HCT116 (cell line): Measurements from ENCODE around the gene AGBL1. TPM values are rescaled to one million over a fixed set of nuclear protein-coding genes. Genes with fewer than 3 reads are reported as not detected.

Experiments used
- ATAC-seq: fragments of 200-7000 bp; cut with Tn5 transposase; 2 replicates; pipeline ENCODE4 v1.9.1; 2020; ENCODE audit warnings: mild to moderate bottlenecking, moderate library complexity
- BruUV-seq: library from RNA; stranded (reverse); fragments of 400-500 nt; replicated peaks from 2 replicates; lab custom pipeline; 2021; lab: Mats Ljungman, UMichigan
- CTCF ChIA-PET: fragments of 300-600 bp; sonication (Branson Sonifier 250); formaldehyde crosslinking; loops from one replicate; lab custom pipeline; 2021; ENCODE audit warnings: antibody characterized with exemption; lab: Charles Lee
- POLR2A ChIA-PET: fragments of 300-600, 350-600 bp; sonication (Branson Sonifier 250); formaldehyde crosslinking; loops from one replicate; lab custom pipeline; 2021; ENCODE audit warnings: antibody characterized with exemption; lab: Charles Lee
- RAD21 ChIA-PET, 2 experiments: fragments of 300-600 bp; sonication (Branson Sonifier 250); formaldehyde crosslinking; loops; one replicate each; lab custom pipeline; 2023; ENCODE audit warnings: low total read pairs in 2 of 2; ENCODE audit not compliant: uncharacterized antibody in 2 of 2, unreplicated experiment in 2 of 2, low non-redundant PET in 1 of 2; lab: Charles Lee
- DNase-seq: peaks from one replicate; pipeline ENCODE4 v3.0.0-alpha.2; 2010; ENCODE audit warnings: low read depth, low spot score
- H2AFZ ChIP-seq: fragments of 200-600 bp; shearing (Covaris generic), sonication (generic); 2 replicates; pipeline ENCODE4 v1.6.1; 2017; ENCODE audit warnings: low read depth, mixed run types, mixed read lengths, antibody characterized with exemption, low read length; ENCODE audit not compliant: poor library complexity, severe bottlenecking
- H3K27ac ChIP-seq: 2 replicates; pipeline ENCODE4 v1.5.1; 2012; ENCODE audit warnings: low read depth, low read length
- H3K27me3 ChIP-seq: fragments of 200-600 bp; sonication (generic); 2 replicates; pipeline ENCODE4 v1.6.1; 2016; ENCODE audit warnings: mixed run types, low read length, mixed read lengths; ENCODE audit not compliant: insufficient read depth
- H3K36me3 ChIP-seq, 2 experiments: fragments of 200-500 bp in 1 of 2; fragments of 200-600 bp in 1 of 2; sonication (Bioruptor generic) in 1 of 2; sonication (generic) in 1 of 2; 2 replicates each; pipeline versions ENCODE4 v1.5.1 to v1.6.1; 2014 to 2016; ENCODE audit warnings: low read length in 2 of 2, inconsistent platforms in 1 of 2, mixed read lengths in 1 of 2, mixed run types in 1 of 2; ENCODE audit not compliant: insufficient read depth in 2 of 2, control insufficient read depth in 1 of 2
- H3K4me1 ChIP-seq, 2 experiments: fragments of 200-600 bp in 1 of 2; sonication (generic) in 1 of 2; 2 replicates each; pipeline versions ENCODE4 v1.5.1 to v1.6.1; 2012 to 2017; ENCODE audit warnings: low read length in 2 of 2, inconsistent platforms in 1 of 2, mild to moderate bottlenecking in 1 of 2, mixed read lengths in 1 of 2, mixed run types in 1 of 2, moderate library complexity in 1 of 2; ENCODE audit not compliant: insufficient read depth in 2 of 2, control insufficient read depth in 1 of 2
- H3K4me2 ChIP-seq: fragments of 200-600 bp; sonication (generic); 2 replicates; pipeline ENCODE4 v1.6.1; 2017; ENCODE audit warnings: mixed run types, low read length, mixed read lengths
- H3K4me3 ChIP-seq, 2 experiments: fragments of 200-600 bp in 1 of 2; sonication (generic) in 1 of 2; replicated peaks in 1 of 2; 2 replicates each; pipeline ENCODE4 v1.5.1; 2011 to 2016; ENCODE audit warnings: low read length in 2 of 2, control low read depth in 1 of 2, low read depth in 1 of 2, mild to moderate bottlenecking in 1 of 2, mixed read lengths in 1 of 2, mixed run types in 1 of 2
- H3K79me2 ChIP-seq: fragments of 200-600 bp; sonication (generic); 2 replicates; pipeline ENCODE4 v1.6.1; 2017; ENCODE audit warnings: mild to moderate bottlenecking, mixed run types, low read length, moderate library complexity, mixed read lengths; ENCODE audit not compliant: insufficient read depth
- H3K9ac ChIP-seq: fragments of 200-600 bp; sonication (generic); 2 replicates; pipeline ENCODE4 v1.6.1; 2016; ENCODE audit warnings: low read length, mixed read lengths
- H3K9me2 ChIP-seq: fragments of 200-600 bp; sonication (generic), shearing (Covaris generic); 2 replicates; pipeline ENCODE4 v1.6.1; 2017; ENCODE audit warnings: mixed run types, mild to moderate bottlenecking, moderate library complexity; ENCODE audit not compliant: insufficient read depth
- H3K9me3 ChIP-seq, 2 experiments: fragments of 200-500 bp in 1 of 2; fragments of 200-600 bp in 1 of 2; sonication (Bioruptor generic) in 1 of 2; sonication (generic) in 1 of 2; 2 replicates each; pipeline ENCODE4 v1.6.1; 2014 to 2017; ENCODE audit warnings: low read length in 2 of 2, mixed read lengths in 2 of 2, inconsistent platforms in 1 of 2, low read depth in 1 of 2, mild to moderate bottlenecking in 1 of 2, mixed run types in 1 of 2, moderate library complexity in 1 of 2; ENCODE audit not compliant: control insufficient read depth in 1 of 2, insufficient read depth in 1 of 2
- H4K20me1 ChIP-seq: fragments of 200-600 bp; sonication (generic), shearing (Covaris generic); 2 replicates; pipeline ENCODE4 v1.6.1; 2017; ENCODE audit warnings: mixed run types, mild to moderate bottlenecking, moderate library complexity; ENCODE audit not compliant: insufficient read depth
- TCF7L2 ChIP-seq: IDR thresholded peaks from 2 replicates; pipeline ENCODE4 v1.7.0; 2011; ENCODE audit warnings: borderline replicate concordance, inconsistent platforms; ENCODE audit not compliant: insufficient read depth, insufficient read length; ENCODE audit errors: extremely low read depth
- YY1 ChIP-seq: IDR thresholded peaks from 2 replicates; pipeline ENCODE4 v1.6.1; 2011; ENCODE audit warnings: low read length, low read depth, moderate library complexity, mild to moderate bottlenecking; ENCODE audit not compliant: insufficient replicate concordance; ENCODE audit errors: extremely low read depth
- intact Hi-C: fragments of 100-400 bp; cut with micrococcal nuclease; formaldehyde crosslinking; loops from 2 replicates; pipeline ENCODE4 v1.10.0; 2022
- total RNA-seq: library from RNA; stranded (reverse); gene quantifications from one replicate; pipeline ENCODE4 v1.2.1, GENCODE V29; 2021; ENCODE audit not compliant: unreplicated experiment

Gene AGBL1
- total RNA-seq, 1 experiment from 2014 or later, result not detected

- no peak for DNase-seq
- Histone ChIP-seq H3K36me3 (no peaks in the 10 kb centered on the region), H3K9me3 (peaks cover 13 to 29% of the 10 kb centered on the region in 2 experiments; a peak in 3 of 4 replicates), H2AFZ (no peak overlapping the region), H3K4me2 (no peak overlapping the region), H4K20me1 (no peaks in the 10 kb centered on the region), H3K27ac (no peak overlapping the region), H3K27me3 (no peaks in the 10 kb centered on the region), H3K4me1 (no peaks in the 10 kb centered on the region), H3K9me2 (no peaks in the 10 kb centered on the region), H3K79me2 (no peaks in the 10 kb centered on the region), H3K4me3 (no peak overlapping the region), H3K9ac (no peak overlapping the region)
- ChIA-PET CTCF (no interaction called here), POLR2A (no interaction called here), RAD21 (no interaction called here)
- ATAC-seq, result no peak
- intact Hi-C loops, result no loop called here
- TF ChIP-seq YY1, result no peak
- BruUV-seq, result no TSS peak
Measured at GRCh38 chr15:86905625-86906256, 826.1 kb downstream of the AGBL1 start.

GRCh38 chr15:86906376-86906775 lies 826.7 kb downstream of the AGBL1 start:
- Histone ChIP-seq H3K79me2 (no peaks in the 10 kb centered on the region), H3K4me2 (no peak overlapping the region), H3K4me3 (no peak overlapping the region), H3K4me1 (no peaks in the 10 kb centered on the region), H4K20me1 (no peaks in the 10 kb centered on the region), H3K9ac (no peak overlapping the region), H3K9me2 (no peaks in the 10 kb centered on the region), H3K9me3 (peaks cover 17 to 29% of the 10 kb centered on the region in 2 experiments; a peak in 3 of 4 replicates), H3K36me3 (no peaks in the 10 kb centered on the region), H3K27me3 (no peaks in the 10 kb centered on the region), H2AFZ (no peak overlapping the region), H3K27ac (no peak overlapping the region)
- DNase-seq (no peak), ATAC-seq (no peak)
- intact Hi-C loops, result no loop called here
- TF ChIP-seq TCF7L2, result no peak
- TF ChIP-seq YY1, result no peak
- CTCF ChIA-PET, result no interaction called here
- POLR2A ChIA-PET, result no interaction called here
- BruUV-seq, result no TSS peak
- RAD21 ChIA-PET, result no interaction called here
